Neural cell (in vitro differentiated cells): ENCODE results near the gene ZNF462.

Experiments used
- EP300 ChIP-seq: fragments of 450-650 bp; conservative IDR thresholded peaks from 2 replicates; pipeline ENCODE4 v1.6.1; 2014; ENCODE audit warnings: antibody characterized with exemption, mild to moderate bottlenecking, moderate library complexity; ENCODE audit not compliant: poor library complexity, severe bottlenecking
- RAD21 ChIP-seq: fragments of 450-650 bp; conservative IDR thresholded peaks from 2 replicates; pipeline ENCODE4 v1.6.1; 2014; ENCODE audit warnings: antibody characterized with exemption, mild to moderate bottlenecking, moderate library complexity
- TF ChIP-seq, protein P1 (sequence below): fragments of 450-650 bp; IDR thresholded peaks from 2 replicates; pipeline ENCODE4 v1.5.1; 2014; ENCODE audit warnings: antibody characterized with exemption, mild to moderate bottlenecking, moderate library complexity; ENCODE audit not compliant: poor library complexity, severe bottlenecking

DNA sequence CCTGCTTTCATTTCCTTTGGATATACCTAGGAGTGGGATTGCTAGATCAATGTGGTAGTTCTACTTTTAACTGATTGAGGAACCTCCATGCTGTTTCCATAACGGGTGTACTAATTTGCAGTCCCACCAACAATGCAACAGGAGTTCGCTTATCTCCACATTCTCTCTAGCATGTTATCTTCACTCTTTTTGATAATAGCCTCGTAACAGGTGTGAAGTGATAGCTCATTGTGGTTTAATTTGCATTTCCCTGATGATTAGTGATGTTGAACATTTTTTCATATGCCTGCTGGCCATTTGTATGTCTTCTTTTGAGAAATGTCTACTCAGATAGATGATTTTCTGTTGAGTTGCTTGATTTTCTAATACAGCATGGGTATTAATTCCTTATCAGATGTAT is 142.2 kb downstream of the ZNF462 start:
- TF ChIP-seq, protein P1, sequence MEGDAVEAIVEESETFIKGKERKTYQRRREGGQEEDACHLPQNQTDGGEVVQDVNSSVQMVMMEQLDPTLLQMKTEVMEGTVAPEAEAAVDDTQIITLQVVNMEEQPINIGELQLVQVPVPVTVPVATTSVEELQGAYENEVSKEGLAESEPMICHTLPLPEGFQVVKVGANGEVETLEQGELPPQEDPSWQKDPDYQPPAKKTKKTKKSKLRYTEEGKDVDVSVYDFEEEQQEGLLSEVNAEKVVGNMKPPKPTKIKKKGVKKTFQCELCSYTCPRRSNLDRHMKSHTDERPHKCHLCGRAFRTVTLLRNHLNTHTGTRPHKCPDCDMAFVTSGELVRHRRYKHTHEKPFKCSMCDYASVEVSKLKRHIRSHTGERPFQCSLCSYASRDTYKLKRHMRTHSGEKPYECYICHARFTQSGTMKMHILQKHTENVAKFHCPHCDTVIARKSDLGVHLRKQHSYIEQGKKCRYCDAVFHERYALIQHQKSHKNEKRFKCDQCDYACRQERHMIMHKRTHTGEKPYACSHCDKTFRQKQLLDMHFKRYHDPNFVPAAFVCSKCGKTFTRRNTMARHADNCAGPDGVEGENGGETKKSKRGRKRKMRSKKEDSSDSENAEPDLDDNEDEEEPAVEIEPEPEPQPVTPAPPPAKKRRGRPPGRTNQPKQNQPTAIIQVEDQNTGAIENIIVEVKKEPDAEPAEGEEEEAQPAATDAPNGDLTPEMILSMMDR: no peak
- TF ChIP-seq RAD21 (no peak), EP300 (no peak)
